HG03469 (cell line): ENCODE data around the gene UBAP2.

ENCODE experiments used
- ATAC-seq: cut with Tn5 transposase; IDR thresholded peaks from one replicate; pipeline ENCODE4 v1.9.1; 2021; ENCODE audit warnings: mild to moderate bottlenecking, moderate library complexity, moderate number of reproducible peaks; ENCODE audit not compliant: unreplicated experiment

UBAP2 gene

GRCh38 chr9:33924978-33925797 lies 123.5 kb downstream of the UBAP2 start:
- no peak for ATAC-seq

DNA sequence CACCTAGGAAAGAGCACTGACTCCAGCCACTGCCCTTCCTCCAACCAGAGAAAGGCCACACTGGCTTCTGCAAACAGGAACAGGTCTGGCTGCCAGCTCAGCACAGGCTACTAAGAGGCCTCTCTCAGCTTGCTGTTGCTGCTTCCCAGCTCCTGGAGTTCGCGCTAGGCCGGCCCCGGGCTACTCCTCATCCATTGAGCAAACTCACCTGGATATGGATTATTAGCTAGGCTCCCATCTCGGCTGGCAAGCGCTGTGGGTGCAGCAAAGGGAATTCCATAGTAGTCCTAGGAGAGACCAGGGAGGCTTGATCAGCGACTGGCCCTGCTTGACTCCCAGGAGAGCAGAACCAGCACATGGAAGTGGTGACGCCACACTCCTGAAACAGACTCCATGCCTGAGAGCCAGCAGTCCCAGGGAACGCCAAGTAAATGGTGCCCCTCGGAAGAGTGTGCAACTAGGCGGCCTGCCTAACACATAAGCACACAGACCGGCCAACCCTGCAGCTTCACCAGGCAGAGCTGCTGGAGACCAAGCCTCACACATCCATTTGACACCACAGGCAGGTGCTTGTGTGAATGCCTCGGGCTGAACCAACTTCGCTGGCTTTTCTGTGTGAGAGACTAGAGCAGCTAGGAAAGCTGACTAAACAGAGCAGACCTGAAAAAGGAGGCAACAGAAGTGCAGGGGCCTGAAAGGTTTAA lies 124.5 kb downstream of the UBAP2 start:
- no peak for ATAC-seq

DNA sequence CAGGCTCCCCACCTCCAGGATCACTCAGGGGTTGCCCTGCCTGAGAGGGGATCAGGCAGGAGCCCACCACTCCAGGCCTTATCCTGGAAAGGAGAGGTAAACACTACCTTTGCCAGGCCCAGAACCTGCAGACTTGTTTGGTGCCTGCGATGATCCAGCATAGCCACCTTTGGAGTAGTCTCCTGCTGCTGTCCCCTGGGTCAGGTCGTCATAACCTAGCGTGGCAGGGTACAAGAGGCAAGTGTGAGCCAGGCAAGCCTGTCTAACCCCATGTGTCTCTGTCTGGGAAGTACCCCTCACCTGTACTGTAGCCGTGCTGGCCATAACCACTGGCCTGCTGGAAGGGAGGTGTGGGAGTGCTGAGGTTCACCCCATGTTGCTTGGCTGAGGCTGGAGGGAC lies 125.6 kb downstream of the UBAP2 start:
- no peak for ATAC-seq

- ATAC-seq = no peak
Measured at GRCh38 chr9:33921967-33922895, 126.5 kb downstream of the UBAP2 start.

GRCh38 chr9:33919276-33919897 lies 129.3 kb downstream of the UBAP2 start:
- no peak for ATAC-seq

DNA sequence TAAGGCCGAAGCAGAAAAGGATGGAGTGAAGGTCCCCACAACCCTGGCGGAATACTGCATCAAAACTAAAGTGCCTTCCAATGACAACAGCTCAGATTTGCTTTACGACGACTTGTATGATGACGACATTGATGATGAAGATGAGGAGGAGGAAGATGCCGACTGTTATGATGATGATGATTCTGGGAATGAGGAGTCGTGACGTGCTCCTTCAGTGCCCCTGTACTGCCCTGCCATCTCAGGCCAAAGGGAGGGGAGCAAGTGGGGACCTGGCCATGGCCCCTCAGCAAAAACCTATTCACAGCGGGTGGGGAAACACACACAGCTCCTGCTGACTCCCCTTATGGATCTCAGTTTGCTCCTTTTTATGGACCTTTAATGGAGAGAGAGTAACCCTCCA lies 131.7 kb downstream of the UBAP2 start:
- ATAC-seq = no peak

DNA sequence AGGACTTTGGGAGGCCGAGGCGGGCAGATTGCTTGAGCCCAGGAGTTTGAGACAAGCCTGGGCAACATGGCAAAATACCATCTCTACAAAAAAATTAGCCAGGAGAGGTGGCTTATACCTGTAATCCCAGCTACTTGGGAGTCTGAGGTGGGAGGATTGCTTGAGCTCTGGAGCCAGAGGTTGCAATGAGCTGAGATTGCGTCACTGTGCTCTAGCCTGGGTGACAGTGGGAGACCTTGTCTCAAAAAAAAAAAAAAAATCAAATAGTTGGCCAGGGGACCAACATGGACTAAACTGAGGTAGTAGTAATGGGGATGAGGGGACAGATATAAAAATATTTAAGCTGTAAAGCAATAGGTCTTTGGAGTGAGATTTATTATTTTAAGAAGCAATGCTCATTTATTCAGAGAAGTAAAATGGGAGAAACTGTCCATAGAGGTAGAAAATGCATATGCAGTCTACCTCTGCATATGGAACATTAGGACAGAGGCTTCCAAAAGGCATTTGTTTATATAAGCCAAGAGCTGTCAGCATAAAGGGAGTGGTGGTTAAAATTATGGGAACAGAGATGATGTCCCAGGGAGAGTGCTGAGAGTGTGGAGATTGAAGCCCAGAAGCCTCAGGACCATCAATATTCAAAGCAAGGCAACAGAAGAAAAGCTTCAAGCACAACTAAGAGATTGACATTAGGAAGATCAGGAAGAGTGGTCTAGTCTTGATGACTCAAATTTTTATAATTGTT lies 133.6 kb downstream of the UBAP2 start:
- ATAC-seq = no peak

DNA sequence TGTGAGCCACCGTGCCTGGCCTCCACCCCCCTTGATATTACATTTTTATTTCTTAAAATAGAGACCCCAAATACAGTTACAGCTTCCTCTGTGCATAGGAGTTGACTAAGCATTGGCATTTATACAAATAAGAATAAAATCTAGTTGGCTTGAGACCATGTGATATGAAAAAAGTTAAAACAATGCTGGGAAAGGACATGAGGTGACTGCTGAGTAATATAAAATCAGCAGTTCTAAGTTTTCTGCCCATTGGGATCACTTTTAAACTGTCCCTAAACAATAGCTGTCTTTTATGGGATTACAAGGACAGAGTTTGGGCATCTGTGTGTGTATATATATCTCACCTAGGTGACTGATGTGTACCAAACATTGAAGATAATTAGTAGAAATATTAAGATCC lies 135.1 kb downstream of the UBAP2 start:
- ATAC-seq = no peak

GRCh38 chr9:33908749-33909148 lies 139.9 kb downstream of the UBAP2 start:
- ATAC-seq = no peak

DNA sequence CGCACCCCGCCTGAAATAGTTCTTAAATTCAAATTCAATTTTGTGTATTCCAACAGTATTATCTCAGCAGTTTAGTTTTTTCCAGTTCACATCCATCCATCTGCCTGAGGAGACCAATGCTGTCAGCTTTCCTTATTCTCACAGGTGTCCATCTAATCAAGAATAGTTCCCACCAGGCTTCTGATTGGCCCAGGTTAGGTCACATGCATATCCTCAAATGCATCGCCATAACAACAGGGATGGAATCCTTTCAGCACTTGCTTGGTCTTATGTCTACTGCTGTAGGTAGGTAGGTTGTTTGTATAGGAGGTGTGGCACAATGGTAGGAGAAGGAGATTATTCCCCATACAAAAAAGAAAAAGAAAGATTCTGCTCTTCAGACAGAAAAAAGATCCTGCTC lies 140.6 kb downstream of the UBAP2 start:
- ATAC-seq = no peak

DNA sequence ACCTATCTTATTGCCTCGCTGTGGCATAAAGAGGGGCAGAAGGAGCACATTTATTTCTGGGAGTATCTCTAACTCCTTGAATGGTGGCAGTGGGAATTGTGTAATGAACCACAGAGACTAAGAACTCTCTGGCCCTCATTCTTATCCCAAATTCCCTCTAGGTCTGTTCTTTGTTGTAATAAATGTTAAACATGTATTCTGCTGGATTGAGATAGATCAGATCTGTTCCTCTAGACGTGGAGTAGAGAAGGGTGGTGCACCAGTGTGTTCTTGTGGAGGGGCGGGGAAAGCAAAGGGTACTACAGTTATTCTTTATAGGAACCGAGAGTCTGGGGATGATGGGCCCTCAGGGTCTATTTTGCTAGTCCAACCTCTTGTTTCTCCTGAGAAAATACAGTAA lies 141.3 kb downstream of the UBAP2 start:
- ATAC-seq = no peak

DNA sequence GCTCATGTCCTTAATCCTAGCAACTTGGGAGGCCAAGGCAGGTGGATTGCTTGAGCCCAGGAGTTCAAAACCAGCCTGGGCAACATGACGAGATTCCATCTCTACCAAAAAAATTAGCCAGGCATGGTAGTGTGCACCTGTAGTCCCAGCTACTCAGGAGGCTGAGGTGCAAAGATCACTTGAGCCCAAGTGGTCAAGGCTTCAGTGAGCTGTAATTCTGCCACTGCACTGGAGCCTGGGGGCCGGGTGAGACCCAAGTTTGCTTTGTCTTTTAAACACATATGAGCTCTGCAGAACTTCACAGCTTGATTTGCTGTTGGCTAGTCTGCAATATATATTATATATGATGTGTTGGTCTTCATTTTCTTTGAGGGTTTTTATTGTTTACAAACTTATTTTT lies 141.9 kb downstream of the UBAP2 start:
- no peak for ATAC-seq

DNA sequence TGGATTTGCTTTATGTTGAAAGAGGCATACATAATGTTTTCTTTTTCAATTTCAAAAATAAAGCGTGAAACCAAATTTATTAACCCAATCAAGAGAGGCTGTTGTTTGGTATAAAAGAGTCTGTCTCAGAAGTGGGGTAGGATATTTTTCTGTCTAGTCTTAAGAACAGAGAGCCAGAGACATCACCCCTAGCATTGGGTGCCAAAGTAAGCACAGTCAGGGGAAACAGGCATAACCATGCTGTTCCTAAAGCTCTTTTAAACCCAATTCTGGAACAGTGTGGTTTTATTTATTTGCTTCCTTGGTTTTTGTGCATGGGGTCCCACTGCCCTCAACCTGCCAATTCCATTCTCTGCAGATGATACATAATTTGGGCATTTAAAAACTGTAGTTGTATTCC lies 143.6 kb downstream of the UBAP2 start:
- no peak for ATAC-seq

GRCh38 chr9:33903157-33903780 lies 145.4 kb downstream of the UBAP2 start:
- ATAC-seq = no peak

DNA sequence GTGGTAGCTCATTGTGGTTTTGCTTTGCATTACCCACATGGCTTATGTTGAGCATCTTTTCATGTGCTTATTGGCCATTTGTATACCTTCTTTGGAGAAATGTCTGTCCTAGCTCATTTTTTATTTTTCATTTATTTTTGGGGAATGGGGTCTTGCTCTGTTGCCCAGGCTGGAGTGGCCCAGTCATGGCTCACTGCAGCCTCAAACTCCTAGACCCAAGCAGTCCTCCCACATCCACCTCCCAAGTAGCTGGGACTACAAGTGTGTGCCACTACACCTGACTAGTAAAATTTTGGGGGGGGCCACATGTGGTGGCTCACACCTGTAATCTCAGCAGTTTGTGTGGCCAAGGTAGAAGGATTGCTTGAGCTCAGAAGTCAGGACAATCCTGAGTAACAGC lies 154.4 kb downstream of the UBAP2 start:
- ATAC-seq = no peak

- ATAC-seq = no peak
Measured at GRCh38 chr9:33893861-33894260, 154.8 kb downstream of the UBAP2 start.

DNA sequence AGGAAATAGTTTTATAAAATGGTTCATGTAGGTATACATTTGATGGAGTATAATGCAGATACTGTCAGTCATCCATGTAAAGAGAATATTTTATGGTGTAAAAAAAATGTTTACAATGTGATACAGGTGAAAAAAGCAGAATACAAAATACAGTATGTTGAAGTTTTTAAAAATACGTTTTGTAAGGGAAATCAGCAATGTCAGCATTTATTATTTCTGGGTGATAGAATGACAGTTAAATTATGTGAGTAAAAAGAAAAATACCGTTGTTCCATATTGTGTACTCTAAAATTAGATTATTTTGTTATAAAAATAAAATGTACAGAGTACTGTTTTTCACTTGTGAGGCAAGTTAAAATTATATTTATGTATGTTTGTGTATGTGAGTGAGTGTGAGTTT lies 162.7 kb downstream of the UBAP2 start:
- no peak for ATAC-seq

- no peak for ATAC-seq
Measured at GRCh38 chr9:33884856-33885701, 163.6 kb downstream of the UBAP2 start.

DNA sequence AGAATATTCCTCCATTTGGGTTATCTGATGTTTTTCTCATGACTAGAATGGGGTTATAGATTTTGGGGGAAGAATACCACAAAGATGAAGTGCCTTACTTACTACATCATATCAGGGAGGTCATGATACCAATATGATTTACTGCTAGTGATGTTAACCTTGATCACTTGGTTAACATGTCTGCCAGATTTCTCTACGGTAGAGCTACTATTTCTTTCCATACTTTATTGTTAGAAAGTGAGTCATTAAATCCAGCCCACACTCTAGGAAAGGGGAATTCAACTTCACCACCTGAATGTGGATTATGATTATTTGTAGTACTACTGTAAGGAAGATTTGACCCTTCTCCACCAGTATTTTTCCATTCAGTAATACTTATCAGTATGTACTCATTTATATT lies 167.1 kb downstream of the UBAP2 start:
- no peak for ATAC-seq
